Stimulated activated CD4-positive, alpha-beta T cell treated with anti-CD3 and anti-CD28 coated beads, Interleukin-12 subunit alpha, Interleukin-12 subunit beta, amount 100 ng/mL, for 48 hours (primary cell): ENCODE measurements around the gene DNAJC25.
"Not testable (repeated sequence)": the region's sequence is repeated elsewhere in the genome, so short reads cannot be mapped to it uniquely, and the experiment has no call there.

Experiments used
- DNase-seq, 3 donors: peaks; one replicate each; pipeline ENCODE4 v3.0.0-alpha.2; 2020; ENCODE audit warnings: low read depth in 2 of 3, low spot score in 1 of 3

Gene DNAJC25

DNA sequence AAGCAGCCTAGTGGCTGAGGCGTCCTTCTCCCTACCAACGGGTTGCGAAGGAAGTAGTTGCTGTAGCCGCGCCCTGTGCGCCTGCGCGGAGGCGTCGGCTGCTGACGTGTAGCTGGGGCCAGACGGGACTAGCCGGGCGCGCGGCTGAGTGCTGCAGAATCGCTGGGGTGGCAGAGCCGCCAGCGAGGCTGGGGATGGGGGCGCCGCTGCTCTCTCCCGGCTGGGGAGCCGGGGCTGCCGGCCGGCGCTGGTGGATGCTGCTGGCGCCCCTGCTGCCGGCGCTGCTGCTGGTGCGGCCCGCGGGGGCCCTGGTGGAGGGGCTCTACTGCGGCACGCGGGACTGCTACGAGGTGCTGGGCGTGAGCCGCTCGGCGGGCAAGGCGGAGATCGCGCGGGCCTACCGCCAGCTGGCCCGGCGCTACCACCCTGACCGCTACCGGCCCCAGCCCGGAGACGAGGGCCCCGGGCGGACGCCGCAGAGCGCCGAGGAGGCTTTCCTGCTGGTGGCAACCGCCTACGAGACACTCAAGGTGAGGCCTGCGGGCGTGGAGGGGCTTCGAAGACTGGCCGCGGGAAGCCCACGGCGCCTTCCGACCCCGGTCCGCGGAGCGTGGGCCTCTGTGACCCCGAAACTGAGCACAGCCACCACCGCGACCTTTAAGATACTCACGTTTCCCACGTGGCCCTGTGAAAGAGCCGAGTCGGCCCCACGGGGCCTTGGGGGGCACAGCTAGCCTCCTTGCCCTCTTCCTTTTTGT, at the start of gene DNAJC25:
TSS of gene DNAJC25 (plus strand) at position 121 of the 758 bp plus-strand sequence. CDS start at position 195, 74 bp downstream.
- peak; percentile 89 to 95 (median 93) for DNase-seq

DNA sequence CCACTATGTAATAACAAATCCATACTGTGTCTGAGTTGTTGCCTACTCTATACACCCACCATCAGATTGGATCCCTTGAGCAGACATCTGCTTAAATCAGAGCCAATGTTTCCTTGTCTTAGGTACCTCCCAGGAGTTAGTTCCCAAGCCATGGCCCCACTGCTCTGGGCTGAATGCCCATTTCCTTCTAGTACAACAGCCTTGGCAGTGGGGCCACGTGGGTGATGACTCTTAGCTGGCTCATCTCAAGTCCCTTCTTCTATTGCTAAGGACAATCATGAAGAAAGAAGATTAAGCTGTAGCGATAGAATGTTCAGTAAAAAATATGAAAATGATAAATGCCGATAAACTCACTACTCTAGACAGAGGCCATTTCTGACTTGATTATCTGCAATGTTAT, 48.2 kb upstream of the DNAJC25 start:
- no peak for DNase-seq

GRCh38 chr9:111586378-111586777, 44.8 kb upstream of the DNAJC25 start:
- DNase-seq, result no peak

- no peak for DNase-seq
Observed at GRCh38 chr9:111588846-111589245, 42.3 kb upstream of the DNAJC25 start.

DNA sequence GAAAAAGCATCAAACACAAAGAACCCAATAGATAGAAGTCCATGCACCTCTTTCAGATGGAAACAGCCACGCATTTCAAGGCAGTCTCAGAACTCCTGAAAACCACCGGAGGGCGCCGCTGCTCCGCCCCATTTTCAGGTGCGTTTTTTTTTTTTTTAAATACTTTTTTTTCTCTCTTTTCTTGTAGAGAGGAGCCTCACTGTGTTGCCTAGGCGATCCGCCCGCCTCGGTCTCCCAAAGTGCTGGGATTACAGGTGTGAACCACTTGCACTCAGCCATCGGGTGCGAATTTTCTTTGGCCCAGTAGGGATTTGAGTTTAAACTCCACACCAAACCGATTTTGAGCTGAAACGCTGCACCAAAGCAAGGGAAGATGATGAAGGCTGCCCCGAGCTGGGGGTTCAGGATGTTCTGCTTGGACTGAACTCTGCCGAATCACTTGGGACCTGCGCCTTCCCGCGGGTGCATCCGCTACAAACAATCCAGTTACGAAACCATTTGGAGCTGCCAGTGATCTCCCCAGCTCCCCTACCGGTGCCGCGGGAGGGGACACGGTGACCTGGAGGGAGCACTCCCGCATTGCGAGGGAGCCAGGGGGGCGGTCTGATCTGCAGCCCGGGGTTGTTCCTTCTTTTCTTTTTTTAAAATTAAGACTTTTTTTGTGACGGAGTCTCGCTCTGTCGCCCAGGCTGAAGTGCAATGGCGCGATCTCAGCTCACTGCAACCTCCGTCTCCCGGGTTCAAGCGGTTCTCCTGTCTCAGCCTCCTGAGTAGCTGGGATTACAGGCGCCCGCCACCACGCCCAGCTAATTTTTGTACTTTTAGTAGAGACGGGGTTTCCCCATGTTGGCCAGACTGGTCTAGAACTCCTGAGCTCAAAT, 33.0 kb upstream of the DNAJC25 start:
- peak in 1 of 3 donors; percentile 41 for DNase-seq

DNA sequence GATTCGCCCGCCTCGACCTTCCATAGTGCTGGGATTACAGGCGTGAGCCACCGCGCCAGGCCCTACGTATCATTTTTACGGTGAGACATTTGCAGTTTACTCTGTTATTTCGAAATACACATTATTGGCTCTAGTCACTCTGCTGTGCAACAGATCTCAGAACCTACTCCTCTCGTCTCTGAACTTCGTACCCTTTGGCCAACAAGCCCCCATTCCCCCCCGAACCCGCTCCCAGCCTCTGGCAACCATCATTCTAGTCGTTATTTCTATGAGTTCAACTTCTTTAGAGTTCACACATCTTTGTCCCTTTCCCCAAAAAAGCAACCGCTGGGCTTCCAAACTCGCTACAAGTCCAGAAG, 32.4 kb upstream of the DNAJC25 start:
- no peak for DNase-seq

GRCh38 chr9:111599092-111599954, 31.8 kb upstream of the DNAJC25 start, which contains the start of gene PTGR1:
PTGR1 (minus strand) TSS chr9:111599647; CDS start chr9:111597422, 2,225 bp downstream.
- DNase-seq, result peak in 1 of 3 donors; percentile 11

DNA sequence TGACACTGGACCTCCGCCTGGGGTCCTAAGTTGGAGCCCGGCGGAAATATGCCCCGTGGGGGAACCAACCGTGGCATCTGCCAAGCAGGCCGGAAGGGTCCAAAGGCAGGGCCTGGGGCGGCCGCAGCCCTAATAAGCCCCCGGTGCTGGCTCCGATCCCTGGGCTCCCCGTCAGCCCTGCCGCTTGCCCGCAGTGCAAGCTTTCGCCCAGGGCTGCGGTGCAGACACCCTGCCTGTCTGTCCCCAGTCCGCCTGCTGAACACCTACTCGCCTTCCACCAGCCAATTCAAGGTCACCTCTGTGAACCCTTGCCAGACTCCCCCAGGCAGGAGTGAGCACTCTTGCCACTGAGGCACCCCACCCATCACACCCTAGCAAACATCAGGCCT, 31.2 kb upstream of the DNAJC25 start:
- DNase-seq, result no peak

DNA sequence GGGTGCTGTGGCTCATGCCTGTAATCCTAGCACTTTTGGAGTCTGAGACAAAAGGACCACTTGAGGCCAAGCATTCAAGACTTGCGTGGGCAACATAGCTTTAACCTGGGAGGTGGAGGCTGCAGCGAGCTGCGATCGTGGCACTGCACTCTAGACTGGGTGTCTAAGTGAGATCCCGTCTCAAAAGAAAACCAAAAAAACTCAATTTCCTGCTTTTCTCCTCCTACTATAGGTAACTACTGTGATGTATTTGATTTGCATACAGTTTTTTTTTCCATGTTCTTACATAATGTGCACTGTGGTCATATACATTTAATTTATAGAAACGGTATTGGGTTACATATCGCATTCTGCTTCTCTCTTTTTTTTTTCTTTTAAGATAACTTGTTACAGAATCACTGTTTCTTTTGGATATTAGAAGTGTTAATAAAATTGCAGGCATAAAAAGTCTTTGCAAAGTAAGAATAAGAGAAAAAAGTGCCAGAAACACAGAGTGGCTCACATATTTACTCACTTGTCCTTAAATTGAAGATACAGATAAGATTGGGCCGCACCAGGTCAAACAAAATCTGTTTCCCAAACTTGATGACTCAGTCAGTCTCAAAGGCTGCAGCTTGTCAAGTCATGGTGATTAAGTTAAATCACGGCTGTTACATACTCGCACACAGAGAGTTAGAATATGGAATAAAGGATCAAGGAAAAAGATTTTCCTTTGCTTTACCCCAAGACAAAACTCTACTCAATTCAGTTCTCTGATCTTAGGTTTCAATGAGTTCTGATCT, 29.7 kb upstream of the DNAJC25 start:
- no peak for DNase-seq

- DNase-seq, result no peak
Observed at GRCh38 chr9:111603041-111603440, 28.1 kb upstream of the DNAJC25 start.

- no peak for DNase-seq
Observed at GRCh38 chr9:111604054-111604615, 27.0 kb upstream of the DNAJC25 start.

GRCh38 chr9:111605041-111605559, 26.0 kb upstream of the DNAJC25 start:
- no peak for DNase-seq

GRCh38 chr9:111610149-111610548, 21.0 kb upstream of the DNAJC25 start:
- DNase-seq, result no peak

DNA sequence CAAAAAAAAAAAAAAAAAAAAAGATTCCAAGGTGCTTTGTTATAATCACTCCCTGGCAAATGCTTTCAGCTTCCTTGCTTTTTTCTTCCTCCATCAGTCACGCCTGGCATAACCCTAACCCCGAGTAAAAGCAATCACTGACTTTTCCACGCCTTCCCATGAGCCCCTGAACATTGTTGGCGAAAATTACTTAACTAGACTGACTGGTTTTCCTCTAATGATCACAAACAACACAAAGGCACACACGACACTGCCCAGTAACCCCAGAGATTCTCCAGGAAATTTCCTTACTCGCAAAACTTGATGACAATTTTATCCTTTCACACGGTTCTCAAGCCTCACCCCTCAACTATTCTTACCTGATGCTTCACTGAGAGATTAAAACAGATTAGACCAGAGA, 20.3 kb upstream of the DNAJC25 start:
- DNase-seq, result no peak

- no peak for DNase-seq
Observed at GRCh38 chr9:111613436-111614040, 17.6 kb upstream of the DNAJC25 start.

DNA sequence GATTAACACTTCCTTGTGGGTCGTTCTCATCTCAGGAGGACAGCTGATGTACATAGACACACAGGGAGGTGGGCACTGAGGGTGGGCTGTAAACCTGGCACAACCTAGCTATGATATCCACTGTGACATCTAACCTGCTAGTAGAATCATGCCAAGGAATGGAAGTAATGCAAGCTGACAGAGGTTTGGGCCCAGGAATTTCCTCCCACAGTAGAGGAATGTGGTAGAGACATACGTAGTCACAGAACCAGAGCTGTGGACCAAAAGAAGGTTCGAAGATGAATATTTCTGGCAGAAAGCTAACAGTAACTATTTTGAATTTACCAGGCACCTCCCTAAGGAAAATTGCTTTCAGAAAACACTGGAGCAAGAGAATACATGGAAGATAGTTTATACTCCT, 15.2 kb upstream of the DNAJC25 start:
- no peak for DNase-seq

GRCh38 chr9:111617349-111617748, 13.8 kb upstream of the DNAJC25 start:
- DNase-seq, result not testable (repeated sequence)

- peak in 1 of 3 donors; percentile 20 for DNase-seq
Observed at GRCh38 chr9:111621895-111622480, 9.1 kb upstream of the DNAJC25 start.

- DNase-seq, result no peak
Observed at GRCh38 chr9:111622626-111623025, 8.5 kb upstream of the DNAJC25 start.
